Measurements from ENCODE around the gene AIF1L.
A peak's percentile ranks its signal among the peaks of the same experiment; 100 is the strongest.

The AIF1L gene

DNA sequence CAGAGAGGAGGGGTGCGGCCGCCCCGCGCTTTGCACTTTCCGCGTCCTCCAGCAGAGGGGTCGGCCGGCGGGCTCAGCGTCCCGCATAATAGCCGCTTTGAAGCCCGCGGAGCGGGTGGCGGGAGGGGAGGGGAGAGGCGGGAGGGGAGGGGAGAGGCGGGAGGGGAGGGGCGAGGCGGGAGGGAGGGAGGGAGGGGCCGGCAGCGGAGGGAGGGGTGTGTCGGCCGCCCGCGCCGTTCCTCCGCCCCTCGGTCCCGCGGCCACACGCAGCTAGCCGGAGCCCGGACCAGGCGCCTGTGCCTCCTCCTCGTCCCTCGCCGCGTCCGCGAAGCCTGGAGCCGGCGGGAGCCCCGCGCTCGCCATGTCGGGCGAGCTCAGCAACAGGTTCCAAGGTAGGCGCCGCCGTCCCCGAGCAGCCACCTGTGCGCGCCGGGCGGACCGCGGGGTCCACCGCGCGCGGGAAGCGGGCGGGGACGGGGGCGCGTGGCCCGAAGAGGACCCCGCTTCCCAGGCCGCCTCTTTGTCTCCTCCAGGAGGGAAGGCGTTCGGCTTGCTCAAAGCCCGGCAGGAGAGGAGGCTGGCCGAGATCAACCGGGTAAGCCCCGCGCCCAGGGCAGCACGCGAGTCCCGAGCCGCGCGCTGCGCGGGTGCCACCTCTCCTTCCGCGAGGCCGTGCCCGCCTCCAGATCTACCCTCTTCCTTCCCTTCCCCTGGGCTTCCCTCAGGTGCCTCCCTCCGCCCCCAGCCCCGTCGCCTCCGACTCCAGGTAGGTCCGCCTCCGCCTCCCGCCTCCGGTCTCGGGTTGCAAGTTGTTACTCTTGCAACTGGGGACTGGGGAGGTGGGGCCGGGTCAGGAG lies at the start of gene AIF1L:
AIF1L (plus strand) TSS at position 263 of the 857 bp plus-strand sequence; CDS start at position 362, 99 bp downstream.
- no peak for DNase-seq

DNA sequence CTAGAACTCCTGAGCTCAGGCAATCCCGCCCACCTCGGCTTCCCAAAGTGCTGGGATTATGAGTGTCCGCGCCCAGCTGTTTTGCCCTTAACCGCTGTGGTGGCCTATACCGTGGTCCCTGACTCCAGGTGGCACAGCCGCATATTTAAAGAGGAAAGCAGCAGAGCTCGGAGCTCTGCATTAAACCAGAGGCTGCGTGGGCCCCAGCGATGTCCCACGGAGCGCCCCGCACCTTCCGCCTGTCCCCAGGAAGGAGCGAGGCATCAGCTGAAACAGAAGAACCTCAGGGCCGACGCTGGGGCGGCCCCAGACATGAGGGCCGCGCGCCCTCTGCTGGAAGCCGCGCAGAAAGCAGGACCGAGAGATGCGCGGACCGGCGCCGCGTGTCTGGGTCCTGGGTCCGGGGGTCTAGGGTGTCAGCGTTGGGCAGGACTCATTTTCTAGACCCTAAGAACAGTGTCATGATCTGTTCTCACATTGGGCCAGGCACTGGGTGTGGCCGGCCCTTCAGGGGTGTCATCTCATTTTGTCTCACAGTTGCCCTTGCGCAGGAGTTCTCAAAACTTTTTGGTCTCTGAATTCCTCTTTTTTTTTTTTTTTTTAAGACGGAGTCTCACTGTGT lies 49.6 kb upstream of the AIF1L start:
- peak; percentile 25 to 69 (median 51) for DNase-seq

DNA sequence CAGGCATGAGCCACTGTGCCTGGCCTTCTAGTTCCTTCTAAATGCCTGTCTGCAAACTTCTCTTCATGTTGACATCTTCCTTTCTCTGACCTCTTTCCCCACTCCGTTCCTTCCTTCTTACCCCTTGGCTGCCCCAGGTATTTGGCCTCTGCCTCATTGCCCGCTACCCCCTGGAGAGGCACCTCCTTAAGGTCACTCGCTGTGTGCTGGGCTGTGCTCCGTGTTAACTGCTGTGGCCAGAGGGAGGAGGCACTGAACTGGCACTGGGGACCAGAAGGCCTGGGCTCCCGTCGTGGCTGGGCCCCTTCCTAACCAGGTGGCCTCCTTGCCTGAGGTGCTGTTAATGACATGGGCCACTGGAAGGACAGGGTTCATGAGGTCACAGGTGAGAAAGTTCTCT lies 48.0 kb upstream of the AIF1L start:
- DNase-seq, result no peak

DNA sequence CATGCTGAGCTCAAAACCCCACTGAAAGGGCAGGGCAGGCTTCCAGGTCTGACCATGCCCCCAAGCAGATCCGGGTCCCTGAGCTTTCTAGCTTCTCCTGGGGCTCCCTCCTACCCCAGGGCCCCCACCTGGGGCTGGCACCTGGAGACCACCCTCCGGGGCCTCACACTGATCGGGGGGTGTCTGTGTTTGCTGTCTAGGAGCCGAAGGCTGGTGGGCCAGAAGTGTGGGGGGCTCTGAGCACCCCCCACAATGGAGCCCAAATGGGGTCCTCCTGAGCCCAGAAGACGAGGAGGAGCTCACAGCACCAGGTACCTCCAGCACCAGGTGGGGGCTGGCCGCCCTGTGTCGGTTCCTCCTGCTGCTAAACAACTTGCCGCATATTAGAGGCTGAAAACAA lies 47.5 kb upstream of the AIF1L start:
- no peak for DNase-seq

DNA sequence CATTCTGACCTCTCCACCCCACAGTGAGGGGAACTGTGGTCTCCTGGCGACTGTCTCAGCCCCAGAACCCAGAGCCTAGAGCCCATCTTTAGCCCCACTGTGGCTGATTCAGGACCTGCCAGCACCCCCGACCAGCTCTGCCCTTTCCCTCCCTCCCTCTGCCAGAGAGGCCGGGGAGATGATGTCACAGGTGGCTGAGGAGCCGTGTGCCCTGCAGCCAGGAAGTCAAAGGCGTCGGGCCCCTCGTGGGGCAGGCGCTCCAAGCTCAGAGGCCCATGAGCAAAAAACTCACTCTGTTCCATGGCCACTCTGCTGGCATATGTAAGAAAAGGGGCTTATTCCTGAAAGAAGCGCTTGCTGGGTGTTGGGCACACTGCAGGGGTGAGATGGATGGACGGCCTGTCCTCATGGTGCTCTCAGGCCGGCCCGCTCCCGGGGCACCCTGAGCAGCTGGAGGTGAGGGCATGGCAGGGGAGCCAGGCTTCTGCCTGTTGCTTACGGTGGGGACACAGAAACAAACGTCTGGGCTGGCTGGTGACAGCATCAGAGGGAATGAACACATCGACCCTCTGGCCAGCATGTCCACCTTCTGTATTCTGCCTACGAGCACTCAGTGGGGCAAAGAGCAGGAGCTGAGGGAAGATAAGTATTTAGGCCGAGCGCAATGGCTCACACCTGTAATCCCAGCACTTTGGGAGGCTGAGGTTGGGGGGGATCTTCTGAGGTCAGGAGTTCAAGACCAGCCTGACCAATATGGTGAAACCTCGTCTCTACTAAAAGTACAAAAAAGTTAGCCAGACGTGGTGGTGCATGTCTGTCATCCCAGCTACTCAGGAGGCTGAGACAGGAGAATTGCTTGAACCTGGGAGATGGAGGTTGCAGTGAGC lies 46.3 kb upstream of the AIF1L start:
- DNase-seq, result no peak

DNA sequence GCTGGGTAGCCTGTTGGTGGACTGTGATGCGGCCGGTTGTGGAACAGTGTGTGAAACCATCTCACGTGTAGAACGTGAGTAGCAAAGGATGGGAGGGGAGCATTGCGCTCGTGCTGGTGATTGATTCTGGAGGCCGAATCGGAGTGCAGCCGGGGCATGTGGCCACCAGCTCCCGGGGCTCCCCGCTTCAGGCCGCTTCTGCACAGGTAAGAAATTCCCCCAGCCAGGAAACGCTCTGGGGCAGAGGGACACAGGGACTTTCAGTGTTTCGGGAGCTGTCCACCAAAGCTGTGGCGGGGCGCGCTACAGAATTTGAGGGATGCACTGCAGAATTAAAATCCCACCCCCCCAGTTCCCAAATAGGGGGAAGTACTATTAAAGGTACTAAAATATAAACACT lies 45.5 kb upstream of the AIF1L start:
- DNase-seq, result no peak

DNA sequence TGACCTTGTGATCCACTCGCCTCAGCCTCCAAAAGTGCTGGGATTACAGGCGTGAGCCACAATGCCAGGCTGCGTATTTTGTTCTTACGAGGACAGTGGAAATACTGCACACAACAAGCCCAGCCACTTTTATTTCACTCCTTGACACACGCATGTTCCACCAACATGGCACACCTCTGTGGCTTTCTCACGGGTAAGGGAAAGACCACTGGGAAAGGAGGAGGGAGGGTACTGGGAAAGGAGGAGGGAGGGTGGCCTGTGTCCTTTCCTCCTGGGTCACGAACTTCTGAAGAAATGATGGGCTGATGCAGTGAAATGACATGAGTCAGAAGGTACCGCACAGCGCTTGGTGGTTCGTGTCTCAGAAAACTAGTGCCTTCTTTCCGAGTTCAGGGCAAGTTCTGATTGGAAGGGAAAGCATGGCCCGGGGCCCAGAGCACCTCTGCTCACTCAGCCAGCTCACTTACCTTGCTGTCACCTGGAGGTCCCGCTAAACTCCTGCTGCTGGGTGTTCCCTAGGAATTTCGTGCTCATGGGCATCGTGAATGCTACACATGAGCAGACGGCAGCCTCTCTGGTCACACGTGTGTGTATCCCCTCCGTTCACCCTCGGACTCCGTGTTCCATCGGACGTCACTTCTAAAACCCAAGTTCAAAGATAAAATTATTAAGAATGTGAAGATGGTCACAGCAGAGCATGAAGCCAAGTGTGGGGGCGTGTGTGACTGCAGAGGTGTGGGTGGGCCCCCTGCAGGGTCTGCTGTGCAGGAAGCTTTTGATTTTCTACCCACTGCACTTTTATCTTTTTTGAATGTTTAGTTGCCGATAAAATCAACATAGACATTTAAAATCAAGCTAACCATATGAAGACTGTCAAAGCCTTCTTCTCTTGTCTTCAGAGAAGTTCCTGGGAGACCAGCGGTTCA lies 44.5 kb upstream of the AIF1L start:
- DNase-seq, result no peak

DNA sequence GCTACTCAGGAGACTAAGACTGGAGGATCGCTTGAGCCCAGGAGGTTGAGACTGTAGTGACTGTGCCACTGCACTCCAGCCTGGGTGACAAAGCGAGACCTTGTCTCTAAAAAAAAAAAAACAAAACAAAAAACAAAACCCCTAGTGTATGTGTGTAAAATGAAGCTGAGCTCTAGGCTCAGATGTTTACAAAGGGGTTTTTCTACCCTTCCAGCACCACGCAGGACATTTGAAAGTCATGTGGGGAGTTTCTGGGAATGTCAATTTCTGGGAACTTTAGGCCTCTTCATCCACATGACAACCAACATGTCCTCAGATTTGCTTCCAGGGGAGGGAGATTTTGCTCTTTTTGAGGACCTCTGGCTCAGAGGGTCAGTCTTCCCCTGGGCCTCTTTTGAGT lies 42.4 kb upstream of the AIF1L start:
- no peak for DNase-seq

DNA sequence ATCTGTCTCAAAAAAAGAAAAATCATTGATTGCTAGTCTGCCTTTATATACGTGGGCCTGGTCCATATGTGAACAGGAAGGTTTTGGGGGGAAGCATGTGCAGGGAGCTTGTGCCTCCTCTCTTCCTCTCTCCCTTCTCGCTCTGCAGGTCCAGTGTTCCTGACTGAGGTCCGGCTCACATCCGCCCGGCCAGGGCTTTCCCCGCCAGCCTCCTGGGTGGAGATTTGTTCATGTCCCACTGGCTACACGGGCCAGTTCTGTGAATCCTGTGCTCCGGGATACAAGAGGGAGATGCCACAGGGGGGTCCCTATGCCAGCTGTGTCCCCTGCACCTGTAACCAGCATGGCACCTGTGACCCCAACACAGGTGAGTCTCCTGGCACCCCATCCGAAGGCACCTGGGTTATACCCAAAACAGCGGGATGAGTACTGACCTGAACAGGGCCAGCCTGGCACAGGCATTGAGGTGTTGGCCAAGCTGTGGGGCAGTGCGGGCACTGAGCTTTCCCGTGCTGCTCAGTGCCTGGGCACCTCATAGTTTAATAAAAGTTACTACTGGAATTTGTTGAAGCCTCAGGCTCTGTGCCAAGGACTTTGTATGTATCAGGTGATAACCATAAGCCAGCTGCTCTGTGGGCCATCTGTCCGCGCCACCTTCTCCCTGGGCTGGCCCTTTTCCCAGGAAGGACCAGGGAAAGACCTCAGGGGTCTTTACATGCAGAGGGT lies 39.4 kb upstream of the AIF1L start:
- DNase-seq, result no peak

DNA sequence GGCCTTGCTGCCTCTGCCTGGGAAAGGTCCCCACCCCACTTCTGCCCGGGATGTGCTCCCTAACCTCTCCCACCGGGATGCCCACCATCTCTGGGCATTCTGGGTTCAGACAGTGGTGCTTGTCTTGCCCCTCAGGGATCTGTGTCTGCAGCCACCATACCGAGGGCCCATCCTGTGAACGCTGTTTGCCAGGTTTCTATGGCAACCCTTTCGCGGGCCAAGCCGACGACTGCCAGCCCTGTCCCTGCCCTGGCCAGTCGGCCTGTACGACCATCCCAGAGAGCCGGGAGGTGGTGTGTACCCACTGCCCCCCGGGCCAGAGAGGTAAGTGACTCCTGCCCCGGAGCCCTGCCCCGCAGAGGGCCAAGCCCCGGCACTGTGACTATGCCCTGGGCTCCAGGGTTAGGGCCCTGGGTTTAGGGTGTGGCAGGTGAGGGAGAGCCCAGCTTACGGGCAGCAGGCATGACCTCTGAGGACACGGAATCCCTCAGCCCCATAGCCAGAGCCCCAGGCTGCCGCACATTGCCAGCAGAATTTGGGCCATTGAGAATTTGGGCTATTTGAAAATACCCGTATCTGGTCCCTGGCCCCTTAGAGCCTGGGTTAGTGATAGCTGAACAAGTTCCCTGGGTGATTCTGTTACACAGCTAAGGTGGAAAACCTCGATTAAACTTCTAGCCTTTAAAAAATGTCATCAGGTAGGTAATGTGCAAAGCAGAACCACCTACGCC lies 35.3 kb upstream of the AIF1L start:
- no peak for DNase-seq

DNA sequence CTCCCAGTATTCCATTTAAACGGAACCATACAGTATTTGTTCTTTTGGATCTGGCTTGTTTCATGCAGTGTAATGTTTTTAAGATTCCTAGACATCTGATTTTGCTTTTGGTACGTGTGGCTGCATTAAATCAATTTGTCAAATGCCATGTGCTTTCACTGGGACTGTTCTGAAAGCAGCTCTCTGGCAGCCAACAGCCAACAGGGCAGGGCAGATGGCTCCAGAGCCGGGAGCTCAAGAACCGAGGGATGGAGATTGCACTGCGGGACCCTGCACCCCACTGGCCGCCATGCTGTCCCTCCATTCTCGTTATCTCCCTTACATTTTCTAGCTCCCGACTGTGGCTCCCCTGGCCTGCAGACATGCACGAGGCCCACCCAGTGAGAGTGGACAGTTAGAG lies 33.4 kb upstream of the AIF1L start:
- no peak for DNase-seq

DNA sequence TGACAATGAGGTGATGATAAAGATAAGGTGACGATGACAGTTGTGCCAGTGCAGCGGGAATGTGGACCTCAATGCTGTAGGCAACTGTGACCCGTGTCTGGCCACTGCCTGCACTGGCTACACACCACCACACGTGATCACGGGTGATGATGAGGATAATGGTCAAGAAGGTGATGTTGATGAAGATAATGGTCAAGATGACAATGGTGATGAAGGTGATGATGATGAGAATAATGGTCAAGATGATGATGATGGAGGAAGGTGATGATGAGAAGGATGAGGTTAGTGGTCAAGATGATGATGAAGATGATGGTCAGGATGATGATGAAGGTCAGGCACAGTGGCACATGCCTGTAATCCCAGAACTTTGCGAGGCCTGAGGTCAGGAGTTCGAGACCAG lies 30.7 kb upstream of the AIF1L start:
- DNase-seq, result no peak

DNA sequence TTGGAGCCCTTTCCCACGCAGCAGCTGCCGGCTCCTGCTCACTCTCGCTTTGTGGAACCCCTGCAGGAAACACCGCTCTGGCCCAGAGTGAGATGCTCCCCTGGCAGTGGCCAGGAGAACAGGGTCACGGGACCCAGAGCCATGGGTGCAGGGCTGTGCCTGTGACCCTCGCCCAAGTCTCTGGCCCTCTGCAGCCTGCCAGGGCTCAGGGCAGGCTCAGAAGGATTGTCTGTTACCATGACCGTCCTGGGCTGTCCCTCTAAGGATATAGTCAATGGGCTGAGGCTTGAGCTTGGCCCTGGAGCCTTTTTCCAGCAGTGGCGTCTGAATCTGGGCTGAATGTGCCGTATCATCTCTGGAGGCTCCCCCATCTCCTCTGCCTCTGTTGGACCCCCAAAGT lies 28.7 kb upstream of the AIF1L start:
- DNase-seq, result no peak

DNA sequence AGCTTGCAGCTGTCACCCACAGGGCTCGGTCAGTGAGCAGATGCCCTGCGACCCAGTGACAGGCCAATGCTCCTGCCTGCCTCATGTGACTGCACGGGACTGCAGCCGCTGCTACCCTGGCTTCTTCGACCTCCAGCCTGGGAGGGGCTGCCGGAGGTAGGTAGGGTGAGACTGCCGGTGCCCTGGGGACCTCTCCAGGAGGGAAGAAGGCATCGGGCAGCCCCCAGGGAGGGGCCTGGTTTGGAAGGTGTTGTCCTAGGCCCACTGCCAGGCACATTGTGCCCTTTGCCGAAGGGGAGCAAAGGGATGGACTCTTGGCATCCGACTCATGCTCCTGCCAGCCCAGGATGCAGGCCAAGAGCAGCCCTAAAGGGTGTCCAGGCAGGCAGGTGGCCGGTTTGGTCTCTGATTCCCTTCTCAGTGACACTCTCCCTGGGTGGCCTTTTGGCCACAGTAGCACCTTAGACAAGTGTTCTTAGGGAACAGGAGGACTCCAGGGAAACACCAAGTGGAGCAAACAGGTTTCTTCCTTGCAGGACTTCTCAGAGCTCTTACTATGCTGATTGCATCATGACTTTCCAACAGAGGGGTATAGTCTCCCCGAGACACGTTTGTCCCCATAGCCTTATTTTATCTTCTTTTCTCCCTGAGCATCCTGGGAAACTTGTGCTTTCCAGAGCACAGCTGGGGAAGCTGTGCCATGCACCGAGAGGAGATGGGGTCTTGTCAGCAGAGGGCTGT lies 28.1 kb upstream of the AIF1L start:
- DNase-seq, result no peak

DNA sequence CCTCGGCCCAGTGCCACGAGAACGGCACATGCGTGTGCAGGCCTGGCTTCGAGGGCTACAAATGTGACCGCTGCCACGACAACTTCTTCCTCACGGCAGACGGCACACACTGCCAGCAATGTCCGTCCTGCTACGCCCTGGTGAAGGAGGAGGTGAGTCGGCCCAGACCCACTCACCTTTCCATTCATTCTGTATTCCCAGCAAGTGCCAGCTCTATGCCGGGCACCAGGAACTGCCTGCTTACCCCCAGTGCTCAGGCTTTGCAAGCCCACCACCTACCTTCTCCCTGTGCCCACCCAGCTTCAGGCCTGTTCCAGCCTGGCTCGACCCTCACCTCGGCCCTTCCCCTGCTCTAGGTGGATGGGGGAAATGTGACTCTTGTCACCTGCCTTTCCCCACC lies 26.6 kb upstream of the AIF1L start:
- no peak for DNase-seq

DNA sequence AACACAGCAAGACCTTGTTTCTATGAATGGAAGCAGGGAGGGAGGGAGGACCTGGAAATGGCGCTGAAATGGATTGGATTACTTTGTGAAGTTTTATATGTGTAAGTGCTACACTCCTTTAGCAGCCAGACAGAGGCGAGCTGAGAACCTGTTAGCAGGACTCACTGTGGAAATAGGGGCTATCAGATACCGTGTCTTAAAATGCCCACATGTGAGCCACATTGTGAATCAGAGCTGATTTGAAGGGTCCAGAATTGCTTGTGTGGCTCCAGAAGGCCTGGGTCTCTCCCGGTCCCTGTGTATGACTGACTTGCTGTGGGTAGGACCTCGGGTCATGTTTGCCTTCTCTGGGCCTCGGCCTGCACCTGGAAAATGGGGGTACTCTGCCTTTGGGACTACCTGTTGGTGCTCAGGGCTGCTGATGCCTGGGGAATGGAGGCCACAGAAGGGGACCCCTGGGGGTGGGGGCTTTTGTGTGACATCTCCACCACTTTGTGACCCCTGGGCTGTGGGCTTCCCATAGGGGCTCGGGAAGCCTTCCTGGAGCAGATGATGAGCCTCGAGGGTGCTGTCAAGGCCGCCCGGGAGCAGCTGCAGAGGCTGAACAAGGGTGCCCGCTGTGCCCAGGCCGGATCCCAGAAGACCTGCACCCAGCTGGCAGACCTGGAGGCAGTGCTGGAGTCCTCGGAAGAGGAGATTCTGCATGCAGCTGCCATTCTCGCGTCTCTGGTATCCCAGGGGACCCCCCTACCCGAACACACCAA lies 24.0 kb upstream of the AIF1L start:
- no peak for DNase-seq

DNA sequence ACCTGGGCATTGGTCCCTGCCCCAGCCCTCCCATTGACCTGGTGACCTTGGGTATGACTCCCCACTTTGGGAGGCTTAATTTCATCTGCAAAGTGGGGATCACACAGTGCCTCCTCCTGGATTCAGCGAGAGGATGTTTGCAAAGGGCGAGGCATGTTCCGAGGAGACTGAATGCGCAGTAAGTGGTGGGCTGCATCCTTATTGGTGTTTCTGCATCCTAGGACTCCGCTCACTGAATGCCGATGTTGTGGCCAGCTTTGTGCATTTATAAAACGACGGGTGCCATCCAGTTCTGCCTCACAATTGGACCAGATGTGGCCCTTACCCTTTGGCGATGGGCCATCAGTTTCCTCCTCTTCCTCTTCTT lies 23.5 kb upstream of the AIF1L start:
- DNase-seq, result no peak

DNA sequence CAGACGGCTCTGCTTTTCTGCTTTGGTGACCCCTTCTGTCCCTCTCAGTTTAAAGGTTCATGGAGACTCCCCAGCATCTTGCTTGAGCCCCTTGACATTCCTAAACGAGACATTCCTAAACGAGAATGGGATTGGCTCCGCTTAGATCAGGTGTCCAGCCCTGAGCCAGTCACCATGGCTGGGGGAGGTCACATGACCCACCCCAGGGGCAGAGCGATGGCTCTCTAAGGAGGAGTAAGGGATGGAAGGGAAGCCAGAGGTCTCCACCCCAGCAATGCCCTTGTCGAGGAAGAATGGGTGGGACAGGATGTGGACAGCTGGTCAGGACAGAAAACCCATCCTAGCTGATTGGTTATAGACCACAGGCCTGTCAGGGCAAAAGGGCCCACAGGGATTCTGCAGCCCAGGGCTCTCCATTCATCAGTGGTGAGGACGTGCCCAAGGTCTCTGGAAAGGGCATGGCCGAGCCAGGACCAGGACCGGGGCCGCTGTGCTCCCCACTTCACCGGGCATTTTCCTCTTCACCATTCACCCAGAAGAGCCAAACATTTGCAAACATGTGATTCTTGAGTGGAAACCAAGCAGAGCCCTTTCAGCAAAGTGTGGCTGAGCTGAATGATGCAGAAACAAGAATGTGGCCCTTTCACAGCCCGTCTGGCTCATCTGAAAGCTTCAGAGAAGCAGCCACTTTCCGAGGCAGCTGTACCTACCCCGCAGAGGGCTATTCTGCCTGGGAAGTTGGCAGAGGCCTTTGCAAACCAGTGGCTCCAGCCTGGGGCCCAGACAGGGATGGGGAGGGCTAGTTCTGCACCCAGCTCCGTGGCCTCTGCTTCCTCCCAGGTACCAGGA lies 19.8 kb upstream of the AIF1L start:
- DNase-seq, result no peak
